ENCODE measurements around the gene AAGAB.

GRCh38 chr15:67185051-67185450 is 69.4 kb downstream of the AAGAB start:
- TF ChIP-seq POLR2A (IDR thresholded peaks at IDR 0.05): no peak
- no peak for TF ChIP-seq EP300 (IDR thresholded peaks at IDR 0.05)
